ENCODE data around the gene TCF7L1. TPM values are rescaled to one million over a fixed set of nuclear protein-coding genes. Genes with fewer than 3 reads are reported as not detected.

Gene TCF7L1
- total RNA-seq, 4 donors from 2014 or later: 0.26 to 37.1 (median 5.4) TPM

DNA sequence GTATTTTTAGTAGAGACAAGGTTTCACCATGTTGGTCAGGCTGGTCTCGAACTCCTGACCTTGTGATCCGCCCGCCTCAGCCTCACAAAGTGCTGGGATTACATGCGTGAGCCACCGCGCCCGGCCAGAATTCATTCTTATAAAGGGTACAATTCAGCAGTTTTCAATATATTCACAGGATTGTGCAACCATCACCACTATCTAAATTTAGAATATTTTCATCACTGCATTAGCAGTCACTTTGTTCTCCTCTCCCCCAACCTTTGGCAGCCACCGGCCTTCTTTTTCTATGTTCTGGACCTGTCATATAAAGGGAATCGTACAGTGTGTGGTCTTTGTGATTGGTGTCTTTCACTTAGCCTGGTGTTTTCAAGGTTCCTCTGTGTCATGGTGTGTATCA is 40.7 kb downstream of the TCF7L1 start:
- no peaks in the 10 kb centered on the region for H3K9me3 ChIP-seq
- H3K27me3 ChIP-seq: no peaks in the 10 kb centered on the region
- H3K4me3 ChIP-seq: no peak overlapping the region
- no peak overlapping the region for H3K27ac ChIP-seq
- H3K36me3 ChIP-seq: no peaks in the 10 kb centered on the region
- TF ChIP-seq POLR2A (IDR thresholded peaks at IDR 0.05) (no peak), CTCF (IDR thresholded peaks at IDR 0.05) (no peak)
- DNase-seq: peak; percentile 58 to 62
- peaks cover 0 to 5% of the 10 kb centered on the region in 2 donors for H3K4me1 ChIP-seq
- intact Hi-C loops (cut with DNase I; ENCODE audit: low total_unique reads): no loop called here

GRCh38 chr2:85174943-85175342 is 41.8 kb downstream of the TCF7L1 start:
- H3K4me1 ChIP-seq: peaks cover 4 to 5% of the 10 kb centered on the region in 2 donors
- H3K27ac ChIP-seq: peak overlapping the region in 1 of 2 donors; percentile 39
- H3K9me3 ChIP-seq: no peaks in the 10 kb centered on the region
- TF ChIP-seq POLR2A (IDR thresholded peaks at IDR 0.05) (no peak), CTCF (IDR thresholded peaks at IDR 0.05) (no peak)
- no peak overlapping the region for H3K4me3 ChIP-seq
- no peaks in the 10 kb centered on the region for H3K36me3 ChIP-seq
- DNase-seq: no peak
- H3K27me3 ChIP-seq: no peaks in the 10 kb centered on the region
- intact Hi-C loops (cut with DNase I; ENCODE audit: low total_unique reads): no loop called here

GRCh38 chr2:85175369-85176299 is 42.4 kb downstream of the TCF7L1 start:
- DNase-seq: peak in 1 of 2 donors; percentile 50
- H3K27ac ChIP-seq: peak overlapping the region in 1 of 2 donors; percentile 39
- H3K9me3 ChIP-seq: no peaks in the 10 kb centered on the region
- no peaks in the 10 kb centered on the region for H3K36me3 ChIP-seq
- TF ChIP-seq POLR2A (IDR thresholded peaks at IDR 0.05): no peak
- TF ChIP-seq CTCF (IDR thresholded peaks at IDR 0.05): no peak
- peaks cover 4 to 5% of the 10 kb centered on the region in 2 donors for H3K4me1 ChIP-seq
- no peak overlapping the region for H3K4me3 ChIP-seq
- intact Hi-C loops (cut with DNase I; ENCODE audit: low total_unique reads): no loop called here
- H3K27me3 ChIP-seq: no peaks in the 10 kb centered on the region

GRCh38 chr2:85177031-85177824 is 44.0 kb downstream of the TCF7L1 start:
- TF ChIP-seq POLR2A (IDR thresholded peaks at IDR 0.05): no peak
- no peak for TF ChIP-seq CTCF (IDR thresholded peaks at IDR 0.05)
- no peak for DNase-seq
- no peak overlapping the region for H3K4me3 ChIP-seq
- intact Hi-C loops (cut with DNase I; ENCODE audit: low total_unique reads): no loop called here
- peaks cover 4 to 5% of the 10 kb centered on the region in 2 donors for H3K4me1 ChIP-seq
- no peaks in the 10 kb centered on the region for H3K9me3 ChIP-seq
- H3K36me3 ChIP-seq: no peaks in the 10 kb centered on the region
- no peaks in the 10 kb centered on the region for H3K27me3 ChIP-seq
- H3K27ac ChIP-seq: no peak overlapping the region

DNA sequence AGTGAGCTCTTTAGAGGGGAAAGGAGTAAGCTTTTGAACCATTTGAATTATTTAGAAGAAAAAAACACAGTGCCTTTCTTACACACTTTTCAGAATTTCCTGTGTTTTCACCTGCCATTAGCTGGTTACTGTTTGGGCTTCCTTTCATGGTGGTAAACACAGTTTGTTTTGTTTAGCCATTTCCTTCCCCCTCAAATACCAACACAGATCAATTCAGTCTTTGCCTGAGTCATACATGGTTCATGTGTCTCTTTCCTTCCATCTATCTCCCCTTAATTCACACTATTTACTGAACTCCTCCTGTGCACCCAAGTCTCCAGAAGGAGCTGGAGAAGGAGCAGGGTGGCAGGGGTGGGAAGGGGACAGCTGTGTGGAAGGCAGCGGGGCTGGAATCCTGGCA is 45.0 kb downstream of the TCF7L1 start:
- Histone ChIP-seq H3K27me3 (no peaks in the 10 kb centered on the region), H3K4me3 (no peak overlapping the region), H3K27ac (no peak overlapping the region), H3K4me1 (peaks cover 4 to 5% of the 10 kb centered on the region in 2 donors), H3K9me3 (no peaks in the 10 kb centered on the region), H3K36me3 (no peaks in the 10 kb centered on the region)
- no peak for DNase-seq
- TF ChIP-seq CTCF (IDR thresholded peaks at IDR 0.05) (no peak), POLR2A (IDR thresholded peaks at IDR 0.05) (no peak)
- intact Hi-C loops (cut with DNase I; ENCODE audit: low total_unique reads): no loop called here

Data from uterus (tissue), 4 donors.